ENCODE results near the gene PPP2R5A.

Gene PPP2R5A

GRCh38 chr1:212396638-212397037 lies 111.4 kb downstream of the PPP2R5A start:
- Histone ChIP-seq H3K4me3 (replicated peaks; ENCODE audit: insufficient read depth, low read length) (no peak overlapping the region), H3K27me3 (ENCODE audit: insufficient read depth, poor library complexity, severe bottlenecking) (no peaks in the 10 kb centered on the region), H3K27ac (replicated peaks) (no peak overlapping the region)
- TF ChIP-seq CTCF (IDR thresholded peaks at IDR 0.05; ENCODE audit: insufficient read depth, low read length), result no peak
- TF ChIP-seq GABPA (IDR thresholded peaks at IDR 0.05; ENCODE audit: low read depth), result no peak
- no peak for TF ChIP-seq SPI1 (IDR thresholded peaks at IDR 0.05; ENCODE audit: borderline replicate concordance, low read depth)
- TF ChIP-seq POLR2AphosphoS5 (IDR thresholded peaks at IDR 0.05; ENCODE audit: low read depth), result no peak
- TF ChIP-seq, protein P1, sequence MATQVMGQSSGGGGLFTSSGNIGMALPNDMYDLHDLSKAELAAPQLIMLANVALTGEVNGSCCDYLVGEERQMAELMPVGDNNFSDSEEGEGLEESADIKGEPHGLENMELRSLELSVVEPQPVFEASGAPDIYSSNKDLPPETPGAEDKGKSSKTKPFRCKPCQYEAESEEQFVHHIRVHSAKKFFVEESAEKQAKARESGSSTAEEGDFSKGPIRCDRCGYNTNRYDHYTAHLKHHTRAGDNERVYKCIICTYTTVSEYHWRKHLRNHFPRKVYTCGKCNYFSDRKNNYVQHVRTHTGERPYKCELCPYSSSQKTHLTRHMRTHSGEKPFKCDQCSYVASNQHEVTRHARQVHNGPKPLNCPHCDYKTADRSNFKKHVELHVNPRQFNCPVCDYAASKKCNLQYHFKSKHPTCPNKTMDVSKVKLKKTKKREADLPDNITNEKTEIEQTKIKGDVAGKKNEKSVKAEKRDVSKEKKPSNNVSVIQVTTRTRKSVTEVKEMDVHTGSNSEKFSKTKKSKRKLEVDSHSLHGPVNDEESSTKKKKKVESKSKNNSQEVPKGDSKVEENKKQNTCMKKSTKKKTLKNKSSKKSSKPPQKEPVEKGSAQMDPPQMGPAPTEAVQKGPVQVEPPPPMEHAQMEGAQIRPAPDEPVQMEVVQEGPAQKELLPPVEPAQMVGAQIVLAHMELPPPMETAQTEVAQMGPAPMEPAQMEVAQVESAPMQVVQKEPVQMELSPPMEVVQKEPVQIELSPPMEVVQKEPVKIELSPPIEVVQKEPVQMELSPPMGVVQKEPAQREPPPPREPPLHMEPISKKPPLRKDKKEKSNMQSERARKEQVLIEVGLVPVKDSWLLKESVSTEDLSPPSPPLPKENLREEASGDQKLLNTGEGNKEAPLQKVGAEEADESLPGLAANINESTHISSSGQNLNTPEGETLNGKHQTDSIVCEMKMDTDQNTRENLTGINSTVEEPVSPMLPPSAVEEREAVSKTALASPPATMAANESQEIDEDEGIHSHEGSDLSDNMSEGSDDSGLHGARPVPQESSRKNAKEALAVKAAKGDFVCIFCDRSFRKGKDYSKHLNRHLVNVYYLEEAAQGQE (IDR thresholded peaks at IDR 0.05; ENCODE audit: insufficient replicate concordance, low read depth), result no peak
- no peak for DNase-seq (ENCODE audit: low read depth in 1 of 2, low spot score in 1 of 2)

GRCh38 chr1:212397171-212397570 lies 112.0 kb downstream of the PPP2R5A start:
- Histone ChIP-seq H3K4me3 (replicated peaks; ENCODE audit: insufficient read depth, low read length) (no peak overlapping the region), H3K27me3 (ENCODE audit: insufficient read depth, poor library complexity, severe bottlenecking) (no peaks in the 10 kb centered on the region), H3K27ac (replicated peaks) (no peak overlapping the region)
- TF ChIP-seq GABPA (IDR thresholded peaks at IDR 0.05; ENCODE audit: low read depth) (no peak), CTCF (IDR thresholded peaks at IDR 0.05; ENCODE audit: insufficient read depth, low read length) (no peak), POLR2AphosphoS5 (IDR thresholded peaks at IDR 0.05; ENCODE audit: low read depth) (no peak), SPI1 (IDR thresholded peaks at IDR 0.05; ENCODE audit: borderline replicate concordance, low read depth) (no peak)
- TF ChIP-seq, protein P1 (IDR thresholded peaks at IDR 0.05; ENCODE audit: insufficient replicate concordance, low read depth), result no peak
- DNase-seq (ENCODE audit: low read depth in 1 of 2, low spot score in 1 of 2), result no peak

GRCh38 chr1:212401042-212401441 lies 115.8 kb downstream of the PPP2R5A start:
- no peak for TF ChIP-seq POLR2AphosphoS5 (IDR thresholded peaks at IDR 0.05; ENCODE audit: low read depth)
- TF ChIP-seq, protein P1 (IDR thresholded peaks at IDR 0.05; ENCODE audit: insufficient replicate concordance, low read depth), result no peak
- TF ChIP-seq SPI1 (IDR thresholded peaks at IDR 0.05; ENCODE audit: borderline replicate concordance, low read depth), result no peak
- Histone ChIP-seq H3K27me3 (ENCODE audit: insufficient read depth, poor library complexity, severe bottlenecking) (no peaks in the 10 kb centered on the region), H3K4me3 (replicated peaks; ENCODE audit: insufficient read depth, low read length) (no peak overlapping the region), H3K27ac (replicated peaks) (no peak overlapping the region)
- no peak for DNase-seq (ENCODE audit: low read depth in 1 of 2, low spot score in 1 of 2)

Data from HL-60 (cell line).